ENCODE data around the gene CYP8B1. TPM values are rescaled to one million over a fixed set of nuclear protein-coding genes. Genes with fewer than 3 reads are reported as not detected.

CYP8B1 gene
- total and polyA plus RNA-seq, 9 of the 15 experiments (the other 6 are each of a cell fraction or from before 2014, with no cell fraction given): 0.04 TPM; not detected in 8

DNA sequence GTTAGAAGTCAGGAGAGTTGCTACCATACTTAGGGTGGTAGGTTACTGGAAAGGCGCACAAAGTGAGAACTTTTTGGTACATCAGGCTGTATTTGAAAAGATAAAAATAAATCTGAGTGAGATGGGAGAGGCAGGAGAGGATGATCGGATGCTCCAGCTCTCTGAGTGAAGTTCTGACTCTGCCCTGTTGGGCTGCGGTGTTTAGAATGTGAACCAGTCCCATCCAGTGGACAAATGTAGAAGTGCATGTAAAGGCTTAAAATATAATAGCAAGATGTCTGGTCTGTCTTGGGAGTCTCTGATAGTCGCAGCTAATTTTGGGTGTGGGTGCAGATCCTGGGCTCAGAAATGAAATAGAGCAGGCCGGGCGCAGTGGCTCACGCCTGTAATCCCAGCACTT lies 36.1 kb downstream of the CYP8B1 start (continued):
- TF ChIP-seq, protein P1, sequence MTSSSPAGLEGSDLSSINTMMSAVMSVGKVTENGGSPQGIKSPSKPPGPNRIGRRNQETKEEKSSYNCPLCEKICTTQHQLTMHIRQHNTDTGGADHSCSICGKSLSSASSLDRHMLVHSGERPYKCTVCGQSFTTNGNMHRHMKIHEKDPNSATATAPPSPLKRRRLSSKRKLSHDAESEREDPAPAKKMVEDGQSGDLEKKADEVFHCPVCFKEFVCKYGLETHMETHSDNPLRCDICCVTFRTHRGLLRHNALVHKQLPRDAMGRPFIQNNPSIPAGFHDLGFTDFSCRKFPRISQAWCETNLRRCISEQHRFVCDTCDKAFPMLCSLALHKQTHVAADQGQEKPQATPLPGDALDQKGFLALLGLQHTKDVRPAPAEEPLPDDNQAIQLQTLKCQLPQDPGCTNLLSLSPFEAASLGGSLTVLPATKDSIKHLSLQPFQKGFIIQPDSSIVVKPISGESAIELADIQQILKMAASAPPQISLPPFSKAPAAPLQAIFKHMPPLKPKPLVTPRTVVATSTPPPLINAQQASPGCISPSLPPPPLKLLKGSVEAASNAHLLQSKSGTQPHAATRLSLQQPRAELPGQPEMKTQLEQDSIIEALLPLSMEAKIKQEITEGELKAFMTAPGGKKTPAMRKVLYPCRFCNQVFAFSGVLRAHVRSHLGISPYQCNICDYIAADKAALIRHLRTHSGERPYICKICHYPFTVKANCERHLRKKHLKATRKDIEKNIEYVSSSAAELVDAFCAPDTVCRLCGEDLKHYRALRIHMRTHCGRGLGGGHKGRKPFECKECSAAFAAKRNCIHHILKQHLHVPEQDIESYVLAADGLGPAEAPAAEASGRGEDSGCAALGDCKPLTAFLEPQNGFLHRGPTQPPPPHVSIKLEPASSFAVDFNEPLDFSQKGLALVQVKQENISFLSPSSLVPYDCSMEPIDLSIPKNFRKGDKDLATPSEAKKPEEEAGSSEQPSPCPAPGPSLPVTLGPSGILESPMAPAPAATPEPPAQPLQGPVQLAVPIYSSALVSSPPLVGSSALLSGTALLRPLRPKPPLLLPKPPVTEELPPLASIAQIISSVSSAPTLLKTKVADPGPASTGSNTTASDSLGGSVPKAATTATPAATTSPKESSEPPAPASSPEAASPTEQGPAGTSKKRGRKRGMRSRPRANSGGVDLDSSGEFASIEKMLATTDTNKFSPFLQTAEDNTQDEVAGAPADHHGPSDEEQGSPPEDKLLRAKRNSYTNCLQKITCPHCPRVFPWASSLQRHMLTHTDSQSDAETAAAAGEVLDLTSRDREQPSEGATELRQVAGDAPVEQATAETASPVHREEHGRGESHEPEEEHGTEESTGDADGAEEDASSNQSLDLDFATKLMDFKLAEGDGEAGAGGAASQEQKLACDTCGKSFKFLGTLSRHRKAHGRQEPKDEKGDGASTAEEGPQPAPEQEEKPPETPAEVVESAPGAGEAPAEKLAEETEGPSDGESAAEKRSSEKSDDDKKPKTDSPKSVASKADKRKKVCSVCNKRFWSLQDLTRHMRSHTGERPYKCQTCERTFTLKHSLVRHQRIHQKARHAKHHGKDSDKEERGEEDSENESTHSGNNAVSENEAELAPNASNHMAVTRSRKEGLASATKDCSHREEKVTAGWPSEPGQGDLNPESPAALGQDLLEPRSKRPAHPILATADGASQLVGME (CRISPR knock-in tag; IDR thresholded peaks at IDR 0.05): peak; percentile 70; the same call in 1 of the 2 replicates
- TF ChIP-seq, protein P2, sequence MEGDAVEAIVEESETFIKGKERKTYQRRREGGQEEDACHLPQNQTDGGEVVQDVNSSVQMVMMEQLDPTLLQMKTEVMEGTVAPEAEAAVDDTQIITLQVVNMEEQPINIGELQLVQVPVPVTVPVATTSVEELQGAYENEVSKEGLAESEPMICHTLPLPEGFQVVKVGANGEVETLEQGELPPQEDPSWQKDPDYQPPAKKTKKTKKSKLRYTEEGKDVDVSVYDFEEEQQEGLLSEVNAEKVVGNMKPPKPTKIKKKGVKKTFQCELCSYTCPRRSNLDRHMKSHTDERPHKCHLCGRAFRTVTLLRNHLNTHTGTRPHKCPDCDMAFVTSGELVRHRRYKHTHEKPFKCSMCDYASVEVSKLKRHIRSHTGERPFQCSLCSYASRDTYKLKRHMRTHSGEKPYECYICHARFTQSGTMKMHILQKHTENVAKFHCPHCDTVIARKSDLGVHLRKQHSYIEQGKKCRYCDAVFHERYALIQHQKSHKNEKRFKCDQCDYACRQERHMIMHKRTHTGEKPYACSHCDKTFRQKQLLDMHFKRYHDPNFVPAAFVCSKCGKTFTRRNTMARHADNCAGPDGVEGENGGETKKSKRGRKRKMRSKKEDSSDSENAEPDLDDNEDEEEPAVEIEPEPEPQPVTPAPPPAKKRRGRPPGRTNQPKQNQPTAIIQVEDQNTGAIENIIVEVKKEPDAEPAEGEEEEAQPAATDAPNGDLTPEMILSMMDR (IDR thresholded peaks at IDR 0.05 in 2 of 3, conservative IDR thresholded peaks at IDR 0.05 in 1 of 3; ENCODE audit: insufficient read depth in 2 of 3, low read depth in 1 of 3, low read length in 3 of 3): peak; percentile 75 to 98 (median 94)
- TF ChIP-seq JUND (IDR thresholded peaks at IDR 0.05; ENCODE audit: borderline replicate concordance, low read depth, low read length): 0 out of 2 replicates have a peak, but pooled peaks have one; percentile 12
- no peak for TF ChIP-seq JUND (tag; IDR thresholded peaks at IDR 0.05; ENCODE audit: borderline replicate concordance, low read depth, low read length)
- TF ChIP-seq, protein P3, sequence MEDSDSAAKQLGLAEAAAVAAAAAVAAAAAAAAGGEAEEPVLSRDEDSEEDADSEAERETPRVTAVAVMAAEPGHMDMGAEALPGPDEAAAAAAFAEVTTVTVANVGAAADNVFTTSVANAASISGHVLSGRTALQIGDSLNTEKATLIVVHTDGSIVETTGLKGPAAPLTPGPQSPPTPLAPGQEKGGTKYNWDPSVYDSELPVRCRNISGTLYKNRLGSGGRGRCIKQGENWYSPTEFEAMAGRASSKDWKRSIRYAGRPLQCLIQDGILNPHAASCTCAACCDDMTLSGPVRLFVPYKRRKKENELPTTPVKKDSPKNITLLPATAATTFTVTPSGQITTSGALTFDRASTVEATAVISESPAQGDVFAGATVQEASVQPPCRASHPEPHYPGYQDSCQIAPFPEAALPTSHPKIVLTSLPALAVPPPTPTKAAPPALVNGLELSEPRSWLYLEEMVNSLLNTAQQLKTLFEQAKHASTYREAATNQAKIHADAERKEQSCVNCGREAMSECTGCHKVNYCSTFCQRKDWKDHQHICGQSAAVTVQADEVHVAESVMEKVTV (CRISPR knock-in tag; IDR thresholded peaks at IDR 0.05): peak; percentile 81
- 0 out of 2 replicates have a peak, but pooled peaks have one; percentile 12 for TF ChIP-seq TCF3 (CRISPR knock-in tag; IDR thresholded peaks at IDR 0.05)
- TF ChIP-seq, protein P4, sequence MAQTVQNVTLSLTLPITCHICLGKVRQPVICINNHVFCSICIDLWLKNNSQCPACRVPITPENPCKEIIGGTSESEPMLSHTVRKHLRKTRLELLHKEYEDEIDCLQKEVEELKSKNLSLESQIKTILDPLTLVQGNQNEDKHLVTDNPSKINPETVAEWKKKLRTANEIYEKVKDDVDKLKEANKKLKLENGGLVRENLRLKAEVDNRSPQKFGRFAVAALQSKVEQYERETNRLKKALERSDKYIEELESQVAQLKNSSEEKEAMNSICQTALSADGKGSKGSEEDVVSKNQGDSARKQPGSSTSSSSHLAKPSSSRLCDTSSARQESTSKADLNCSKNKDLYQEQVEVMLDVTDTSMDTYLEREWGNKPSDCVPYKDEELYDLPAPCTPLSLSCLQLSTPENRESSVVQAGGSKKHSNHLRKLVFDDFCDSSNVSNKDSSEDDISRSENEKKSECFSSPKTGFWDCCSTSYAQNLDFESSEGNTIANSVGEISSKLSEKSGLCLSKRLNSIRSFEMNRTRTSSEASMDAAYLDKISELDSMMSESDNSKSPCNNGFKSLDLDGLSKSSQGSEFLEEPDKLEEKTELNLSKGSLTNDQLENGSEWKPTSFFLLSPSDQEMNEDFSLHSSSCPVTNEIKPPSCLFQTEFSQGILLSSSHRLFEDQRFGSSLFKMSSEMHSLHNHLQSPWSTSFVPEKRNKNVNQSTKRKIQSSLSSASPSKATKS (CRISPR knock-in tag; IDR thresholded peaks at IDR 0.05): no peak
- no peak for TF ChIP-seq RBFOX2 (IDR thresholded peaks at IDR 0.05; ENCODE audit: low read depth, low read length)
- no peak for TF ChIP-seq RHOXF2B (CRISPR knock-in tag; conservative IDR thresholded peaks at IDR 0.05)
- no peak for TF ChIP-seq ZFX (CRISPR knock-in tag; IDR thresholded peaks at IDR 0.05)
- TF ChIP-seq ZNF57 (CRISPR knock-in tag; IDR thresholded peaks at IDR 0.05): no peak
- TF ChIP-seq RAD21 (CRISPR knock-in tag; conservative IDR thresholded peaks at IDR 0.05 in 1 of 2, IDR thresholded peaks at IDR 0.05 in 1 of 2): peak; percentile 77 to 83
- TF ChIP-seq SMC3 (conservative IDR thresholded peaks at IDR 0.05; ENCODE audit: insufficient read depth, low read depth, low read length): peak; percentile 82
- peak in 1 of 2 experiments; percentile 71; a peak in 1 of 4 replicates for TF ChIP-seq RCOR1 (IDR thresholded peaks at IDR 0.05; ENCODE audit: borderline replicate concordance in 1 of 2, low read depth in 2 of 2, low read length in 2 of 2)

All from K562 (cell line).